HepG2 (cell line): Measurements from ENCODE around the gene PXMP2. TPM values are rescaled to one million over a fixed set of nuclear protein-coding genes. Genes with fewer than 3 reads are reported as not detected.

ENCODE experiments used
- AHDC1 ChIP-seq: sonication (generic); formaldehyde crosslinking; IDR thresholded peaks from 2 replicates; pipeline ENCODE4 v1.5.1; 2020; ENCODE audit warnings: mild to moderate bottlenecking, missing genetic modification reagents, borderline replicate concordance
- BHLHE40 ChIP-seq: IDR thresholded peaks from 2 replicates; pipeline ENCODE4 v1.6.1; 2011; ENCODE audit warnings: low read length, improper control_type of control experiment
- DRAP1 ChIP-seq: IDR thresholded peaks from 2 replicates; pipeline ENCODE4 v1.6.1; 2016; ENCODE audit warnings: missing genetic modification reagents, missing compliant biosample characterization
- HNF4A ChIP-seq: sonication (generic); formaldehyde crosslinking; IDR thresholded peaks from 2 replicates; pipeline ENCODE4 v1.4.0; 2020; ENCODE audit warnings: missing genetic modification reagents
- MATR3 ChIP-seq: sonication (generic); formaldehyde crosslinking; IDR thresholded peaks from 2 replicates; pipeline ENCODE4 v1.4.0; 2020; ENCODE audit warnings: missing genetic modification reagents
- MYC ChIP-seq: sonication (generic); formaldehyde crosslinking; IDR thresholded peaks from 2 replicates; pipeline ENCODE4 v1.9.0; 2021; ENCODE audit warnings: missing genetic modification reagents, borderline replicate concordance
- PAF1 ChIP-seq: IDR thresholded peaks from 2 replicates; pipeline ENCODE4 v1.6.1; 2016; ENCODE audit warnings: missing genetic modification reagents, missing compliant biosample characterization
- PHF8 ChIP-seq: sonication (generic); formaldehyde crosslinking; IDR thresholded peaks from 2 replicates; pipeline ENCODE4 v1.5.0; 2020; ENCODE audit warnings: missing genetic modification reagents
- POGZ ChIP-seq: sonication (generic); formaldehyde crosslinking; IDR thresholded peaks from 2 replicates; pipeline ENCODE4 v1.4.0; 2020; ENCODE audit warnings: mild to moderate bottlenecking, missing genetic modification reagents
- PPARG ChIP-seq: conservative IDR thresholded peaks from 2 replicates; pipeline ENCODE4 v1.6.1; 2016; ENCODE audit warnings: missing biosample characterization, missing genetic modification reagents
- SALL1 ChIP-seq: sonication (generic); formaldehyde crosslinking; IDR thresholded peaks from 2 replicates; pipeline ENCODE4 v1.8.0; 2022; ENCODE audit warnings: mild to moderate bottlenecking, missing genetic modification reagents
- SNAPC2 ChIP-seq: sonication (generic); formaldehyde crosslinking; IDR thresholded peaks from 2 replicates; pipeline ENCODE4 v1.8.1; 2022; ENCODE audit warnings: mild to moderate bottlenecking, missing genetic modification reagents
- SP2 ChIP-seq: sonication (generic); formaldehyde crosslinking; IDR thresholded peaks from 2 replicates; pipeline ENCODE4 v1.5.1; 2020; ENCODE audit warnings: mild to moderate bottlenecking, missing genetic modification reagents
- UBTF ChIP-seq: sonication (generic); formaldehyde crosslinking; IDR thresholded peaks from 2 replicates; pipeline ENCODE4 v1.4.0; 2020; ENCODE audit warnings: mild to moderate bottlenecking, missing genetic modification reagents
- ZNF337 ChIP-seq: sonication (generic); formaldehyde crosslinking; IDR thresholded peaks from 2 replicates; pipeline ENCODE4 v1.5.1; 2020; ENCODE audit warnings: missing genetic modification reagents, low read depth, mild to moderate bottlenecking, borderline replicate concordance
- ZNF660 ChIP-seq: sonication (generic); formaldehyde crosslinking; IDR thresholded peaks from 2 replicates; pipeline ENCODE4 v1.5.1; 2020; ENCODE audit warnings: mild to moderate bottlenecking, low read depth, missing genetic modification reagents, borderline replicate concordance
- ZNF674 ChIP-seq: sonication (generic); formaldehyde crosslinking; IDR thresholded peaks from 2 replicates; pipeline ENCODE4 v1.5.0; 2020; ENCODE audit warnings: low read depth, mild to moderate bottlenecking, missing genetic modification reagents
- ZSCAN31 ChIP-seq: sonication (generic); formaldehyde crosslinking; IDR thresholded peaks from 2 replicates; pipeline ENCODE4 v1.5.0; 2020; ENCODE audit warnings: low read depth, mild to moderate bottlenecking, missing genetic modification reagents
- polyA plus RNA-seq, 8 experiments: library from polyadenylated mRNA; depleted of rRNA in 3 of 8; stranded (reverse) in 7 of 8; unstranded in 1 of 8; fragments of >200 nt; fragmentation: Illumina TruSeq in 4 of 8; extraction: Trizol in 4 of 8; gene quantifications; 2 replicates each; pipeline versions ENCODE4 v1.2.1 to v1.2.3, GENCODE V29; 2011 to 2016; ENCODE audit warnings: low read depth in 4 of 8, missing spikeins in 1 of 8, mixed read lengths in 1 of 8; ENCODE audit not compliant: insufficient read depth in 1 of 8
- total RNA-seq, 5 experiments: library from RNA; depleted of rRNA; stranded (reverse); fragments of >200 nt; fragmentation: Illumina TruSeq; extraction: Trizol; gene quantifications; 2 replicates each; pipeline ENCODE4 v1.2.3, GENCODE V29; 2016; ENCODE audit warnings: low read depth in 1 of 5
- TF ChIP-seq, protein P1 (sequence below): sonication (generic); IDR thresholded peaks from 2 replicates; pipeline ENCODE4 v1.6.1; 2016; ENCODE audit warnings: low read depth, borderline replicate concordance
- TF ChIP-seq, protein P2 (sequence below): sonication (generic); formaldehyde crosslinking; IDR thresholded peaks from 2 replicates; pipeline ENCODE4 v1.8.1; 2023; ENCODE audit warnings: mild to moderate bottlenecking, inconsistent platforms, moderate library complexity, missing genetic modification reagents, borderline replicate concordance
- TF ChIP-seq, protein P3 (sequence below): sonication (generic); formaldehyde crosslinking; IDR thresholded peaks from 2 replicates; pipeline ENCODE4 v1.5.0; 2020; ENCODE audit warnings: mild to moderate bottlenecking, low read depth, missing genetic modification reagents, borderline replicate concordance

The PXMP2 gene
- total and polyA plus RNA-seq, 2 of the 13 experiments (the other 11 are each of a cell fraction or from before 2014, with no cell fraction given), result 25.5 to 42.9 TPM

DNA sequence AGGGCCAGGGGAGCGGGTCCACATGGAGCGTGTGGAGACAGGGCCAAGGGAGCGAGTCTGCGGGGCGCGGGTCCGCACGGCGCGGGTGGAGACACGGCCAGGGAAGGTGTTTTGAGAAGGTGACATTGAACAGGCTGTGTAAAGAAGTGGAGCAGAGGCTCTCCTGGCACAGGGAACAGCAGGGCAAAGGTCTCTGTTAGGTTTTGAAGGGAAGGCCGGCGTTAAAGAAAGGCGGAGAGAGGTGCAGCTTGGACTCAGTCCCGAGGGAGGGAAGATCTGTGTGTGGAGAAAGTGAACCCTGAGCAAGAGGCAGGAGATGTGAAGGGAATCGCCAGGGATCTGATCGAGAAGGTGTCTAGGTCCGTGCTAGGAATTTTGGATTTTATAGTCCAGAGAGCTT, 1.8 kb downstream of the PXMP2 start (continued):
- TF ChIP-seq SNAPC2 (CRISPR knock-in tag) (no peak), POGZ (CRISPR knock-in tag) (no peak), UBTF (CRISPR knock-in tag) (peak; percentile 57), BHLHE40 (no peak), HNF4A (CRISPR knock-in tag) (peak; percentile 66), AHDC1 (CRISPR knock-in tag) (no peak), SALL1 (CRISPR knock-in tag) (peak; percentile 46), ZNF674 (CRISPR knock-in tag) (no peak), SP2 (no peak), DRAP1 (CRISPR knock-in tag) (no peak), PAF1 (CRISPR knock-in tag) (no peak), MATR3 (CRISPR knock-in tag) (no peak), PHF8 (0 out of 2 replicates have a peak, but pooled peaks have one; percentile 24), PPARG (0 out of 2 replicates have a peak, but pooled peaks have one; percentile 26), ZNF337 (CRISPR knock-in tag) (no peak), ZNF660 (CRISPR knock-in tag) (no peak), MYC (CRISPR knock-in tag) (no peak), ZSCAN31 (CRISPR knock-in tag) (no peak)
- TF ChIP-seq, protein P1, sequence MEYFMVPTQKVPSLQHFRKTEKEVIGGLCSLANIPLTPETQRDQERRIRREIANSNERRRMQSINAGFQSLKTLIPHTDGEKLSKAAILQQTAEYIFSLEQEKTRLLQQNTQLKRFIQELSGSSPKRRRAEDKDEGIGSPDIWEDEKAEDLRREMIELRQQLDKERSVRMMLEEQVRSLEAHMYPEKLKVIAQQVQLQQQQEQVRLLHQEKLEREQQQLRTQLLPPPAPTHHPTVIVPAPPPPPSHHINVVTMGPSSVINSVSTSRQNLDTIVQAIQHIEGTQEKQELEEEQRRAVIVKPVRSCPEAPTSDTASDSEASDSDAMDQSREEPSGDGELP, result no peak
- TF ChIP-seq, protein P2, sequence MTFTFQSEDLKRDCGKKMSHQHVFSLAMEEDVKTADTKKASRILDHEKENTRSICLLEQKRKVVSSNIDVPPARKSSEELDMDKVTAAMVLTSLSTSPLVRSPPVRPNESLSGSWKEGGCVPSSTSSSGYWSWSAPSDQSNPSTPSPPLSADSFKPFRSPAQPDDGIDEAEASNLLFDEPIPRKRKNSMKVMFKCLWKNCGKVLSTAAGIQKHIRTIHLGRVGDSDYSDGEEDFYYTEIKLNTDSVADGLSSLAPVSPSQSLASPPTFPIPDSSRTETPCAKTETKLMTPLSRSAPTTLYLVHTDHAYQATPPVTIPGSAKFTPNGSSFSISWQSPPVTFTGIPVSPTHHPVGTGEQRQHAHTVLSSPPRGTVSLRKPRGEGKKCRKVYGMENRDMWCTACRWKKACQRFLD (CRISPR knock-in tag), result no peak
- TF ChIP-seq, protein P3, sequence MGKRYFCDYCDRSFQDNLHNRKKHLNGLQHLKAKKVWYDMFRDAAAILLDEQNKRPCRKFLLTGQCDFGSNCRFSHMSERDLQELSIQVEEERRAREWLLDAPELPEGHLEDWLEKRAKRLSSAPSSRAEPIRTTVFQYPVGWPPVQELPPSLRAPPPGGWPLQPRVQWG (CRISPR knock-in tag), result no peak
